OCI-LY3 (cell line): ENCODE data around the gene VRTN.

Experiments
- EZH2phosphoT487 ChIP-seq: fragments of 200-600 bp; shearing (Covaris generic); IDR thresholded peaks from 2 replicates; pipeline ENCODE4 v1.6.1; 2018; ENCODE audit warnings: antibody characterized with exemption, mixed run types, low read depth
- TF ChIP-seq, protein P1 (sequence below): fragments of 200-600, 300-600 bp; sonication (generic); IDR thresholded peaks from 2 replicates; pipeline ENCODE4 v1.5.1; 2014; ENCODE audit warnings: antibody characterized with exemption, low read length, low read depth

DNA sequence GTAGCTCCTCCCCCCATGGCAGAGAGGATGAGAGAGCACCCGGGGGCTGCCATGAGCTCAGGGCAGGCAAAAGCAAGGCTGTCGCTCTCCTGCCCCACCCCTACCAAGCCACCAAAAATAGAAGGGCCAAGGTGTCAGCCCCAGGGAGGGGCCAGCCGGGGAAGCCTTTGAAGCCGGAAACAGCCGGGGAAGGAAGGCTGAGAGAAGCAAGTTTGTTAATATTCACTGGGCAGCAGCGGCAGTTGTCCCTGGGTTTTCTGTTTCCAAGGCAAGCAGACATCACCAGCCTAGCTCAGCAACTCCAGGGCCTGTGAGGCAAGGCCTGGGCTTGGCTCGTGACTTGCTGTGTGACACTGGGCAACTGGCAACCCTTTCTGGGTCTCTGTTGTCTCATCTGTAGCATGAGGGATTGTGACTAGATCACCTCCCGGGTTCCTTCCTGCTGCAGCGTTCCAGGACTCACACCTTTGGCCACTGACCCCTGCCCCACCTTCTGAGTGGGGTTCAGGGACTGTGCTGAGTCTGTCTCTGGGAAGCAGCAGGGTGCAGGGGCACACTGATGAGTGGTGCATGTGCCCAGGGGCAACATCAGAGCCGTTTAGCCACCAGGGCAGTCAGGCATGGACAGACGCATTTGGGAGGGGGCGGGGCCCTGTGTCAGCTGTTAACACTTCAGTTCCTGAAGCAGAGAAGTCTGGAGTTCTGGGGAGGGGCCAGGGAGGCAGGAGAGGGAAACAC is 53.4 kb downstream of the VRTN start:
- TF ChIP-seq, protein P1, sequence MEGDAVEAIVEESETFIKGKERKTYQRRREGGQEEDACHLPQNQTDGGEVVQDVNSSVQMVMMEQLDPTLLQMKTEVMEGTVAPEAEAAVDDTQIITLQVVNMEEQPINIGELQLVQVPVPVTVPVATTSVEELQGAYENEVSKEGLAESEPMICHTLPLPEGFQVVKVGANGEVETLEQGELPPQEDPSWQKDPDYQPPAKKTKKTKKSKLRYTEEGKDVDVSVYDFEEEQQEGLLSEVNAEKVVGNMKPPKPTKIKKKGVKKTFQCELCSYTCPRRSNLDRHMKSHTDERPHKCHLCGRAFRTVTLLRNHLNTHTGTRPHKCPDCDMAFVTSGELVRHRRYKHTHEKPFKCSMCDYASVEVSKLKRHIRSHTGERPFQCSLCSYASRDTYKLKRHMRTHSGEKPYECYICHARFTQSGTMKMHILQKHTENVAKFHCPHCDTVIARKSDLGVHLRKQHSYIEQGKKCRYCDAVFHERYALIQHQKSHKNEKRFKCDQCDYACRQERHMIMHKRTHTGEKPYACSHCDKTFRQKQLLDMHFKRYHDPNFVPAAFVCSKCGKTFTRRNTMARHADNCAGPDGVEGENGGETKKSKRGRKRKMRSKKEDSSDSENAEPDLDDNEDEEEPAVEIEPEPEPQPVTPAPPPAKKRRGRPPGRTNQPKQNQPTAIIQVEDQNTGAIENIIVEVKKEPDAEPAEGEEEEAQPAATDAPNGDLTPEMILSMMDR = no peak
- TF ChIP-seq EZH2phosphoT487 = no peak
